Measurements from ENCODE around the gene SERPINA4. TPM values are rescaled to one million over a fixed set of nuclear protein-coding genes. Genes with fewer than 3 reads are reported as not detected.
A peak's percentile ranks its signal among the peaks of the same experiment; 100 is the strongest.

The SERPINA4 gene
- total and polyA plus RNA-seq, 2 of the 13 experiments (the other 11 are each of a cell fraction or from before 2014, with no cell fraction given): 39.1 to 57.8 TPM

DNA sequence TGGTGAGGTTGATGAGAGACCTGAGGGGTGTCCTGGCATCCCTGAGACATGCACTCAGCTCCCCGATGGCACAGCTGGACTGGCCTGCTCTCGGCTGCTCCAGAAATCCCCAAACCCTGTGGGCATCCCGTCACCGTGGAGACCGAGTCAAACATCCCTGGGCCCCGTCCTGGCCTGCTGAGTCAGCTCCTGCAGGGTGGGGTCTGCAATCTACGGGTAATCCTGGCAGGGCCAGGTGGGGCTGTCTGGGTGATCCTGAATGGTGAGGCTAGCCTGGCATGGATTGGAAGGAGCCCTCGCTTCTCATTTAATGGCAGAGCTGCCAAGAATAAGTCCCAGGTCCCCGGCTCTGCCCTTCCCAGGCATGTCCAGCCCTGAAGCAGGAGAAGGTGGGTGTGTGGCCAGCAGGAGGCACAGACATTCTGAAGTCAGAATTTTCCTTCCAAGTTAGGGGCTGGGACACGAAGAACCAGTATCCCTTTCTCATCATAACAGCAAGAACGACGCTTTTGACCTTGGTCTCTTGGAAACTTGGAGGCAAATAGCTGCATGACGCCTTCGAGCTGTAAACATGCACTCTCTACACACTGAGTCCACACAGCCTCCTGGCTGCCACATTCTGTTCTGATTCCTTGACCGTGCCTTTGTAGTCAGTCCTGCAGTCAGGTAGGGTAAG, 17.7 kb upstream of the SERPINA4 start (continued):
- TF ChIP-seq, protein P1, sequence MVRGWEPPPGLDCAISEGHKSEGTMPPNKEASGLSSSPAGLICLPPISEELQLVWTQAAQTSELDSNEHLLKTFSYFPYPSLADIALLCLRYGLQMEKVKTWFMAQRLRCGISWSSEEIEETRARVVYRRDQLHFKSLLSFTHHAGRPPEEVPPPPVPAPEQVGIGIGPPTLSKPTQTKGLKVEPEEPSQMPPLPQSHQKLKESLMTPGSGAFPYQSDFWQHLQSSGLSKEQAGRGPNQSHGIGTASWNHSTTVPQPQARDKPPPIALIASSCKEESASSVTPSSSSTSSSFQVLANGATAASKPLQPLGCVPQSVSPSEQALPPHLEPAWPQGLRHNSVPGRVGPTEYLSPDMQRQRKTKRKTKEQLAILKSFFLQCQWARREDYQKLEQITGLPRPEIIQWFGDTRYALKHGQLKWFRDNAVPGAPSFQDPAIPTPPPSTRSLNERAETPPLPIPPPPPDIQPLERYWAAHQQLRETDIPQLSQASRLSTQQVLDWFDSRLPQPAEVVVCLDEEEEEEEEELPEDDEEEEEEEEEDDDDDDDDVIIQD (CRISPR knock-in tag; IDR thresholded peaks at IDR 0.05; ENCODE audit: low read depth): no peak
- TF ChIP-seq, protein P2, sequence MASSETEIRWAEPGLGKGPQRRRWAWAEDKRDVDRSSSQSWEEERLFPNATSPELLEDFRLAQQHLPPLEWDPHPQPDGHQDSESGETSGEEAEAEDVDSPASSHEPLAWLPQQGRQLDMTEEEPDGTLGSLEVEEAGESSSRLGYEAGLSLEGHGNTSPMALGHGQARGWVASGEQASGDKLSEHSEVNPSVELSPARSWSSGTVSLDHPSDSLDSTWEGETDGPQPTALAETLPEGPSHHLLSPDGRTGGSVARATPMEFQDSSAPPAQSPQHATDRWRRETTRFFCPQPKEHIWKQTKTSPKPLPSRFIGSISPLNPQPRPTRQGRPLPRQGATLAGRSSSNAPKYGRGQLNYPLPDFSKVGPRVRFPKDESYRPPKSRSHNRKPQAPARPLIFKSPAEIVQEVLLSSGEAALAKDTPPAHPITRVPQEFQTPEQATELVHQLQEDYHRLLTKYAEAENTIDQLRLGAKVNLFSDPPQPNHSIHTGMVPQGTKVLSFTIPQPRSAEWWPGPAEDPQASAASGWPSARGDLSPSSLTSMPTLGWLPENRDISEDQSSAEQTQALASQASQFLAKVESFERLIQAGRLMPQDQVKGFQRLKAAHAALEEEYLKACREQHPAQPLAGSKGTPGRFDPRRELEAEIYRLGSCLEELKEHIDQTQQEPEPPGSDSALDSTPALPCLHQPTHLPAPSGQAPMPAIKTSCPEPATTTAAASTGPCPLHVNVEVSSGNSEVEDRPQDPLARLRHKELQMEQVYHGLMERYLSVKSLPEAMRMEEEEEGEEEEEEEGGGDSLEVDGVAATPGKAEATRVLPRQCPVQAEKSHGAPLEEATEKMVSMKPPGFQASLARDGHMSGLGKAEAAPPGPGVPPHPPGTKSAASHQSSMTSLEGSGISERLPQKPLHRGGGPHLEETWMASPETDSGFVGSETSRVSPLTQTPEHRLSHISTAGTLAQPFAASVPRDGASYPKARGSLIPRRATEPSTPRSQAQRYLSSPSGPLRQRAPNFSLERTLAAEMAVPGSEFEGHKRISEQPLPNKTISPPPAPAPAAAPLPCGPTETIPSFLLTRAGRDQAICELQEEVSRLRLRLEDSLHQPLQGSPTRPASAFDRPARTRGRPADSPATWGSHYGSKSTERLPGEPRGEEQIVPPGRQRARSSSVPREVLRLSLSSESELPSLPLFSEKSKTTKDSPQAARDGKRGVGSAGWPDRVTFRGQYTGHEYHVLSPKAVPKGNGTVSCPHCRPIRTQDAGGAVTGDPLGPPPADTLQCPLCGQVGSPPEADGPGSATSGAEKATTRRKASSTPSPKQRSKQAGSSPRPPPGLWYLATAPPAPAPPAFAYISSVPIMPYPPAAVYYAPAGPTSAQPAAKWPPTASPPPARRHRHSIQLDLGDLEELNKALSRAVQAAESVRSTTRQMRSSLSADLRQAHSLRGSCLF (CRISPR knock-in tag; IDR thresholded peaks at IDR 0.05; ENCODE audit: borderline replicate concordance): no peak
- TF ChIP-seq HNRNPH1 (optimal IDR thresholded peaks at IDR 0.05; ENCODE audit: low read depth, low read length): no peak
- TF ChIP-seq ATM (IDR thresholded peaks at IDR 0.05; ENCODE audit: borderline replicate concordance): no peak
- TF ChIP-seq, protein P3, sequence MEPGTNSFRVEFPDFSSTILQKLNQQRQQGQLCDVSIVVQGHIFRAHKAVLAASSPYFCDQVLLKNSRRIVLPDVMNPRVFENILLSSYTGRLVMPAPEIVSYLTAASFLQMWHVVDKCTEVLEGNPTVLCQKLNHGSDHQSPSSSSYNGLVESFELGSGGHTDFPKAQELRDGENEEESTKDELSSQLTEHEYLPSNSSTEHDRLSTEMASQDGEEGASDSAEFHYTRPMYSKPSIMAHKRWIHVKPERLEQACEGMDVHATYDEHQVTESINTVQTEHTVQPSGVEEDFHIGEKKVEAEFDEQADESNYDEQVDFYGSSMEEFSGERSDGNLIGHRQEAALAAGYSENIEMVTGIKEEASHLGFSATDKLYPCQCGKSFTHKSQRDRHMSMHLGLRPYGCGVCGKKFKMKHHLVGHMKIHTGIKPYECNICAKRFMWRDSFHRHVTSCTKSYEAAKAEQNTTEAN (CRISPR knock-in tag; conservative IDR thresholded peaks at IDR 0.05): no peak
- no peak for TF ChIP-seq ZNF589 (CRISPR knock-in tag; conservative IDR thresholded peaks at IDR 0.05)
- TF ChIP-seq ISX (CRISPR knock-in tag; conservative IDR thresholded peaks at IDR 0.05): no peak
- TF ChIP-seq ATF7 (IDR thresholded peaks at IDR 0.05): no peak
- TF ChIP-seq ATF7 (CRISPR knock-in tag; IDR thresholded peaks at IDR 0.05): no peak
- TF ChIP-seq, protein P4, sequence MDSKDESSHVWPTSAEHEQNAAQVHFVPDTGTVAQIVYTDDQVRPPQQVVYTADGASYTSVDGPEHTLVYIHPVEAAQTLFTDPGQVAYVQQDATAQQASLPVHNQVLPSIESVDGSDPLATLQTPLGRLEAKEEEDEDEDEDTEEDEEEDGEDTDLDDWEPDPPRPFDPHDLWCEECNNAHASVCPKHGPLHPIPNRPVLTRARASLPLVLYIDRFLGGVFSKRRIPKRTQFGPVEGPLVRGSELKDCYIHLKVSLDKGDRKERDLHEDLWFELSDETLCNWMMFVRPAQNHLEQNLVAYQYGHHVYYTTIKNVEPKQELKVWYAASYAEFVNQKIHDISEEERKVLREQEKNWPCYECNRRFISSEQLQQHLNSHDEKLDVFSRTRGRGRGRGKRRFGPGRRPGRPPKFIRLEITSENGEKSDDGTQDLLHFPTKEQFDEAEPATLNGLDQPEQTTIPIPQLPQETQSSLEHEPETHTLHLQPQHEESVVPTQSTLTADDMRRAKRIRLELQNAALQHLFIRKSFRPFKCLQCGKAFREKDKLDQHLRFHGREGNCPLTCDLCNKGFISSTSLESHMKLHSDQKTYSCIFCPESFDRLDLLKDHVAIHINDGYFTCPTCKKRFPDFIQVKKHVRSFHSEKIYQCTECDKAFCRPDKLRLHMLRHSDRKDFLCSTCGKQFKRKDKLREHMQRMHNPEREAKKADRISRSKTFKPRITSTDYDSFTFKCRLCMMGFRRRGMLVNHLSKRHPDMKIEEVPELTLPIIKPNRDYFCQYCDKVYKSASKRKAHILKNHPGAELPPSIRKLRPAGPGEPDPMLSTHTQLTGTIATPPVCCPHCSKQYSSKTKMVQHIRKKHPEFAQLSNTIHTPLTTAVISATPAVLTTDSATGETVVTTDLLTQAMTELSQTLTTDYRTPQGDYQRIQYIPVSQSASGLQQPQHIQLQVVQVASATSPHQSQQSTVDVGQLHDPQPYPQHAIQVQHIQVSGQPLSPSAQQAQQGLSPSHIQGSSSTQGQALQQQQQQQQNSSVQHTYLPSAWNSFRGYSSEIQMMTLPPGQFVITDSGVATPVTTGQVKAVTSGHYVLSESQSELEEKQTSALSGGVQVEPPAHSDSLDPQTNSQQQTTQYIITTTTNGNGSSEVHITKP (CRISPR knock-in tag; IDR thresholded peaks at IDR 0.05; ENCODE audit: low read depth): no peak
- TF ChIP-seq SALL2 (CRISPR knock-in tag; IDR thresholded peaks at IDR 0.05): no peak
- TF ChIP-seq MEF2D (CRISPR knock-in tag; IDR thresholded peaks at IDR 0.05): peak; percentile 27; the same call in 1 of the 2 replicates
- TF ChIP-seq ZNF136 (CRISPR knock-in tag; IDR thresholded peaks at IDR 0.05; ENCODE audit: low read depth): no peak

Measured in HepG2 (cell line).